ENCODE data around the gene CSGALNACT2. TPM values are rescaled to one million over a fixed set of nuclear protein-coding genes. Genes with fewer than 3 reads are reported as not detected.

Gene CSGALNACT2
- total and polyA plus RNA-seq, 5 donors from 2014 or later, result 17.2 to 69.4 (median 24.6) TPM

GRCh38 chr10:43209074-43209455, 70.8 kb downstream of the CSGALNACT2 start:
- Histone ChIP-seq H3K9me3 (ENCODE audit: control insufficient read depth in 2 of 2, low read length in 2 of 2) (no peaks in the 10 kb centered on the region), H3K27ac (ENCODE audit: insufficient read depth, low read length, poor library complexity, severe bottlenecking) (no peak overlapping the region), H3K27me3 (ENCODE audit: control insufficient read depth, insufficient read depth, low read length) (no peaks in the 10 kb centered on the region), H3K4me1 (ENCODE audit: control insufficient read depth, insufficient read depth, low read length, poor library complexity, severe bottlenecking) (no peaks in the 10 kb centered on the region), H3K4me3 (ENCODE audit: low read depth, low read length) (no peak overlapping the region), H3K36me3 (ENCODE audit: control insufficient read depth, insufficient read depth, low read length) (no peaks in the 10 kb centered on the region)
- ATAC-seq (ENCODE audit: low read depth in 2 of 2) (no peak), DNase-seq (no peak)
- Mint-ChIP-seq H3K36me3 (no peaks in the 10 kb centered on the region), H3K27me3 (no peaks in the 10 kb centered on the region), H3K9me3 (no peaks in the 10 kb centered on the region), H3K27ac (no peak overlapping the region), H3K4me3 (no peak overlapping the region), H3K4me1 (peaks cover 0 to 3% (median 0%) of the 10 kb centered on the region in 4 donors)

- H3K36me3 ChIP-seq (ENCODE audit: control insufficient read depth, insufficient read depth, low read length), result no peaks in the 10 kb centered on the region
- peaks cover 0 to 3% (median 0%) of the 10 kb centered on the region in 4 donors for H3K4me1 Mint-ChIP-seq
These were observed 71.5 kb downstream of the CSGALNACT2 start for GRCh38 chr10:43209651-43210141.

GRCh38 chr10:43210556-43210955, 72.3 kb downstream of the CSGALNACT2 start:
- Mint-ChIP-seq H3K27ac (no peak overlapping the region), H3K9me3 (no peaks in the 10 kb centered on the region)
- DNase-seq, result no peak

More at GRCh38 chr10:43209651-43210141, 71.5 kb downstream of the CSGALNACT2 start:
- Histone ChIP-seq H3K27me3 (ENCODE audit: control insufficient read depth, insufficient read depth, low read length) (no peaks in the 10 kb centered on the region), H3K4me1 (ENCODE audit: control insufficient read depth, insufficient read depth, low read length, poor library complexity, severe bottlenecking) (no peaks in the 10 kb centered on the region), H3K4me3 (ENCODE audit: low read depth, low read length) (no peak overlapping the region), H3K9me3 (ENCODE audit: control insufficient read depth in 2 of 2, low read length in 2 of 2) (no peaks in the 10 kb centered on the region), H3K27ac (ENCODE audit: insufficient read depth, low read length, poor library complexity, severe bottlenecking) (no peak overlapping the region)
- Mint-ChIP-seq H3K4me3 (no peak overlapping the region), H3K36me3 (no peaks in the 10 kb centered on the region), H3K9me3 (no peaks in the 10 kb centered on the region), H3K27ac (no peak overlapping the region), H3K27me3 (no peaks in the 10 kb centered on the region)
- DNase-seq, result no peak
- no peak for ATAC-seq (ENCODE audit: low read depth in 2 of 2)

GRCh38 chr10:43211030-43211429, 72.8 kb downstream of the CSGALNACT2 start:
- Histone ChIP-seq H3K9me3 (ENCODE audit: control insufficient read depth in 2 of 2, low read length in 2 of 2) (no peaks in the 10 kb centered on the region), H3K36me3 (ENCODE audit: control insufficient read depth, insufficient read depth, low read length) (no peaks in the 10 kb centered on the region), H3K4me3 (ENCODE audit: low read depth, low read length) (no peak overlapping the region), H3K27me3 (ENCODE audit: control insufficient read depth, insufficient read depth, low read length) (no peaks in the 10 kb centered on the region), H3K27ac (ENCODE audit: insufficient read depth, low read length, poor library complexity, severe bottlenecking) (no peak overlapping the region), H3K4me1 (ENCODE audit: control insufficient read depth, insufficient read depth, low read length, poor library complexity, severe bottlenecking) (no peaks in the 10 kb centered on the region)
- no peak overlapping the region for H3K27ac Mint-ChIP-seq
- H3K36me3 Mint-ChIP-seq, result no peaks in the 10 kb centered on the region
- no peak for ATAC-seq (ENCODE audit: low read depth in 2 of 2)
- no peak overlapping the region for H3K4me3 Mint-ChIP-seq
- H3K9me3 Mint-ChIP-seq, result no peaks in the 10 kb centered on the region
- no peak for DNase-seq
- no peaks in the 10 kb centered on the region for H3K27me3 Mint-ChIP-seq
- no peaks in the 10 kb centered on the region for H3K4me1 Mint-ChIP-seq

More at GRCh38 chr10:43210556-43210955, 72.3 kb downstream of the CSGALNACT2 start:
- no peaks in the 10 kb centered on the region for H3K4me1 ChIP-seq (ENCODE audit: control insufficient read depth, insufficient read depth, low read length, poor library complexity, severe bottlenecking)
- no peaks in the 10 kb centered on the region for H3K36me3 ChIP-seq (ENCODE audit: control insufficient read depth, insufficient read depth, low read length)
- Mint-ChIP-seq H3K4me1 (no peaks in the 10 kb centered on the region), H3K36me3 (no peaks in the 10 kb centered on the region), H3K27me3 (no peaks in the 10 kb centered on the region), H3K4me3 (no peak overlapping the region)
- no peak overlapping the region for H3K4me3 ChIP-seq (ENCODE audit: low read depth, low read length)
- ATAC-seq (ENCODE audit: low read depth in 2 of 2), result no peak
- H3K27me3 ChIP-seq (ENCODE audit: control insufficient read depth, insufficient read depth, low read length), result no peaks in the 10 kb centered on the region
- H3K27ac ChIP-seq (ENCODE audit: insufficient read depth, low read length, poor library complexity, severe bottlenecking), result no peak overlapping the region
- no peaks in the 10 kb centered on the region for H3K9me3 ChIP-seq (ENCODE audit: control insufficient read depth in 2 of 2, low read length in 2 of 2)

GRCh38 chr10:43211431-43212042, 73.3 kb downstream of the CSGALNACT2 start:
- Histone ChIP-seq H3K27me3 (ENCODE audit: control insufficient read depth, insufficient read depth, low read length) (no peaks in the 10 kb centered on the region), H3K9me3 (ENCODE audit: control insufficient read depth in 2 of 2, low read length in 2 of 2) (no peaks in the 10 kb centered on the region), H3K36me3 (ENCODE audit: control insufficient read depth, insufficient read depth, low read length) (no peaks in the 10 kb centered on the region), H3K4me3 (ENCODE audit: low read depth, low read length) (no peak overlapping the region), H3K4me1 (ENCODE audit: control insufficient read depth, insufficient read depth, low read length, poor library complexity, severe bottlenecking) (no peaks in the 10 kb centered on the region), H3K27ac (ENCODE audit: insufficient read depth, low read length, poor library complexity, severe bottlenecking) (no peak overlapping the region)
- Mint-ChIP-seq H3K4me3 (no peak overlapping the region), H3K27me3 (no peaks in the 10 kb centered on the region), H3K27ac (no peak overlapping the region), H3K9me3 (no peaks in the 10 kb centered on the region), H3K36me3 (no peaks in the 10 kb centered on the region), H3K4me1 (no peaks in the 10 kb centered on the region)
- no peak for DNase-seq
- ATAC-seq (ENCODE audit: low read depth in 2 of 2), result no peak

- Mint-ChIP-seq H3K27me3 (no peaks in the 10 kb centered on the region), H3K27ac (peak overlapping the region in 1 of 3 donors; percentile 26), H3K4me1 (no peaks in the 10 kb centered on the region), H3K36me3 (no peaks in the 10 kb centered on the region), H3K9me3 (peaks cover 0 to under 1% (median 0%) of the 10 kb centered on the region in 7 donors), H3K4me3 (no peak overlapping the region)
- H3K36me3 ChIP-seq (ENCODE audit: control insufficient read depth, insufficient read depth, low read length), result no peaks in the 10 kb centered on the region
- H3K4me1 ChIP-seq (ENCODE audit: control insufficient read depth, insufficient read depth, low read length, poor library complexity, severe bottlenecking), result no peaks in the 10 kb centered on the region
- H3K27me3 ChIP-seq (ENCODE audit: control insufficient read depth, insufficient read depth, low read length), result no peaks in the 10 kb centered on the region
- no peaks in the 10 kb centered on the region for H3K9me3 ChIP-seq (ENCODE audit: control insufficient read depth in 2 of 2, low read length in 2 of 2)
- DNase-seq (no peak), ATAC-seq (ENCODE audit: low read depth in 2 of 2) (no peak)
- no peak overlapping the region for H3K4me3 ChIP-seq (ENCODE audit: low read depth, low read length)
- H3K27ac ChIP-seq (ENCODE audit: insufficient read depth, low read length, poor library complexity, severe bottlenecking), result no peak overlapping the region
These were observed 73.9 kb downstream of the CSGALNACT2 start for GRCh38 chr10:43212043-43212721.

- H3K4me1 Mint-ChIP-seq, result no peaks in the 10 kb centered on the region
- H3K4me3 Mint-ChIP-seq, result no peak overlapping the region
- H3K9me3 Mint-ChIP-seq, result peaks cover 0 to 2% (median 0%) of the 10 kb centered on the region in 7 donors
- no peaks in the 10 kb centered on the region for H3K27me3 Mint-ChIP-seq
- Histone ChIP-seq H3K27me3 (ENCODE audit: control insufficient read depth, insufficient read depth, low read length) (no peaks in the 10 kb centered on the region), H3K27ac (ENCODE audit: insufficient read depth, low read length, poor library complexity, severe bottlenecking) (no peak overlapping the region), H3K4me3 (ENCODE audit: low read depth, low read length) (no peak overlapping the region), H3K4me1 (ENCODE audit: control insufficient read depth, insufficient read depth, low read length, poor library complexity, severe bottlenecking) (no peaks in the 10 kb centered on the region), H3K36me3 (ENCODE audit: control insufficient read depth, insufficient read depth, low read length) (no peaks in the 10 kb centered on the region), H3K9me3 (ENCODE audit: control insufficient read depth in 2 of 2, low read length in 2 of 2) (no peaks in the 10 kb centered on the region)
- no peaks in the 10 kb centered on the region for H3K36me3 Mint-ChIP-seq
- ATAC-seq (ENCODE audit: low read depth in 2 of 2) (no peak), DNase-seq (no peak)
- H3K27ac Mint-ChIP-seq, result no peak overlapping the region
These were observed 76.1 kb downstream of the CSGALNACT2 start for GRCh38 chr10:43214071-43214955.

Measured in CD4-positive, CD25-positive, alpha-beta regulatory T cell (primary cell).